IMR-90 (cell line): Measurements from ENCODE around the gene DLG4. TPM values are rescaled to one million over a fixed set of nuclear protein-coding genes. Genes with fewer than 3 reads are reported as not detected.

Experiments used
- ATAC-seq: fragments of 200-7000 bp; cut with Tn5 transposase; 2 replicates; pipeline ENCODE4 v1.9.1; 2020; ENCODE audit warnings: low read depth, mild to moderate bottlenecking, moderate library complexity
- BruUV-seq: library from RNA; stranded (reverse); fragments of 400-500 nt; replicated peaks from 2 replicates; lab custom pipeline; 2021; lab: Mats Ljungman, UMichigan
- CTCF ChIA-PET: fragments of 300-600 bp; formaldehyde crosslinking; extraction: SDS; loops from one replicate; lab custom pipeline; 2021; ENCODE audit warnings: antibody characterized with exemption; lab: Yijun Ruan, JAX
- POLR2A ChIA-PET: fragments of 300-600 bp; sonication (Branson Sonifier 250); formaldehyde crosslinking; loops from one replicate; lab custom pipeline; 2022; ENCODE audit warnings: antibody characterized with exemption; ENCODE audit not compliant: unreplicated experiment; lab: Charles Lee
- DNase-seq: peaks from one replicate; pipeline ENCODE4 v3.0.0; 2013
- H2AFZ ChIP-seq: replicated peaks from 2 replicates; pipeline ENCODE3; 2013; ENCODE audit warnings: low read length, mild to moderate bottlenecking; ENCODE audit not compliant: poor library complexity
- H2AK5ac ChIP-seq: 2 replicates; pipeline ENCODE4 v1.6.1; 2013; ENCODE audit warnings: low read depth, low read length, inconsistent platforms
- H2AK9ac ChIP-seq: replicated peaks from 2 replicates; pipeline ENCODE3; 2013; ENCODE audit warnings: mild to moderate bottlenecking, low read depth, low read length, moderate library complexity; ENCODE audit not compliant: poor library complexity
- H2BK120ac ChIP-seq: 2 replicates; pipeline ENCODE4 v1.6.1; 2013; ENCODE audit warnings: low read depth, low read length, inconsistent platforms
- H2BK15ac ChIP-seq: 3 replicates; pipeline ENCODE4 v1.6.1; 2013; ENCODE audit warnings: low read depth, low read length, inconsistent platforms
- H2BK20ac ChIP-seq: 2 replicates; pipeline ENCODE4 v1.6.1; 2013; ENCODE audit warnings: low read depth, mild to moderate bottlenecking, inconsistent platforms, low read length, moderate library complexity
- H2BK5ac ChIP-seq: 2 replicates; pipeline ENCODE4 v1.6.1; 2013; ENCODE audit warnings: mild to moderate bottlenecking, low read depth, low read length, inconsistent platforms; ENCODE audit not compliant: poor library complexity, severe bottlenecking
- H3K14ac ChIP-seq: replicated peaks from 2 replicates; pipeline ENCODE4 v1.6.1; 2013; ENCODE audit warnings: low read depth, low read length, inconsistent platforms
- H3K18ac ChIP-seq: 2 replicates; pipeline ENCODE4 v1.6.1; 2013; ENCODE audit warnings: low read depth, low read length, control low read depth
- H3K23ac ChIP-seq: 2 replicates; pipeline ENCODE4 v1.6.1; 2013; ENCODE audit warnings: low read depth, low read length, inconsistent platforms
- H3K27ac ChIP-seq: 2 replicates; pipeline ENCODE4 v1.5.1; 2013; ENCODE audit warnings: mild to moderate bottlenecking, control low read depth, low read length; ENCODE audit not compliant: insufficient read depth
- H3K27me3 ChIP-seq: 2 replicates; pipeline ENCODE4 v1.6.1; 2013; ENCODE audit warnings: low read length; ENCODE audit not compliant: control insufficient read depth, insufficient read depth
- H3K36me3 ChIP-seq: 2 replicates; pipeline ENCODE4 v1.6.1; 2013; ENCODE audit warnings: low read length, mixed read lengths; ENCODE audit not compliant: control insufficient read depth, insufficient read depth
- H3K4ac ChIP-seq: 2 replicates; pipeline ENCODE4 v1.6.1; 2013; ENCODE audit warnings: low read depth, low read length, inconsistent platforms
- H3K4me1 ChIP-seq: 2 replicates; pipeline ENCODE4 v1.6.1; 2013; ENCODE audit warnings: low read length, mixed read lengths; ENCODE audit not compliant: control insufficient read depth, insufficient read depth
- H3K4me2 ChIP-seq: 2 replicates; pipeline ENCODE4 v1.6.1; 2013; ENCODE audit warnings: low read depth, mild to moderate bottlenecking, control low read depth, low read length, moderate library complexity
- H3K4me3 ChIP-seq: 2 replicates; pipeline ENCODE4 v1.5.1; 2013; ENCODE audit warnings: low read depth, mild to moderate bottlenecking, control low read depth, low read length, moderate library complexity; ENCODE audit not compliant: insufficient read depth
- H3K56ac ChIP-seq: 2 replicates; pipeline ENCODE4 v1.6.1; 2013; ENCODE audit warnings: low read length, inconsistent platforms; ENCODE audit not compliant: insufficient read depth; ENCODE audit errors: extremely low read depth
- H3K79me1 ChIP-seq, 2 experiments: 2 replicates each; pipeline ENCODE4 v1.6.1; 2013; ENCODE audit warnings: low read length in 2 of 2, inconsistent platforms in 1 of 2, low read depth in 1 of 2
- H3K9ac ChIP-seq: 2 replicates; pipeline ENCODE4 v1.6.1; 2013; ENCODE audit warnings: low read depth, low read length, control low read depth
- H3K9me1 ChIP-seq: 2 replicates; pipeline ENCODE4 v1.6.1; 2013; ENCODE audit warnings: low read length, inconsistent platforms; ENCODE audit not compliant: insufficient read depth
- H3K9me3 ChIP-seq: 2 replicates; pipeline ENCODE4 v1.6.1; 2013; ENCODE audit warnings: low read length; ENCODE audit not compliant: control insufficient read depth, insufficient read depth
- H4K20me1 ChIP-seq: 2 replicates; pipeline ENCODE4 v1.6.1; 2013; ENCODE audit warnings: low read length, inconsistent platforms; ENCODE audit not compliant: insufficient read depth
- H4K5ac ChIP-seq: 2 replicates; pipeline ENCODE4 v1.6.1; 2013; ENCODE audit warnings: mild to moderate bottlenecking, low read depth, low read length, control low read depth
- H4K8ac ChIP-seq, 2 experiments: 2 replicates each; pipeline ENCODE4 v1.6.1; 2013; ENCODE audit warnings: low read depth in 2 of 2, low read length in 2 of 2, control low read depth in 1 of 2, inconsistent platforms in 1 of 2
- H4K91ac ChIP-seq: 2 replicates; pipeline ENCODE4 v1.6.1; 2013; ENCODE audit warnings: low read depth, low read length, inconsistent platforms; ENCODE audit not compliant: insufficient read depth
- MAZ ChIP-seq: IDR thresholded peaks from 2 replicates; pipeline ENCODE4 v1.6.1; 2012; ENCODE audit warnings: low read depth, mild to moderate bottlenecking, low read length, improper control_type of control experiment, moderate library complexity, borderline replicate concordance
- NFE2L2 ChIP-seq: fragments of 150-350 bp; IDR thresholded peaks from 2 replicates; pipeline ENCODE4 v1.6.1; 2016; ENCODE audit warnings: low read depth, mild to moderate bottlenecking, low read length
- WGBS, 2 experiments: methylation state at CpG; one replicate each; pipeline versions ENCODE4 v1.1.5 to v1.1.7; 2013; ENCODE audit warnings: missing lambda C conversion rate in 2 of 2; ENCODE audit not compliant: insufficient read length in 1 of 2; ENCODE audit errors: extremely low coverage in 2 of 2; 5-methylcytosine and 5-hydroxymethylcytosine counted together
- dilution Hi-C: fragments of 300-500 bp; cut with HindIII; formaldehyde crosslinking; loops from one replicate; pipeline ENCODE4 v1.14.3; 2018; ENCODE audit warnings: low sequenced_read_pairs; ENCODE audit not compliant: unreplicated experiment
- in situ Hi-C: fragments of 300-500 bp; cut with MboI; formaldehyde crosslinking; loops from 3 replicates; pipeline ENCODE4 v1.14.3; 2019; ENCODE audit warnings: low sequenced_read_pairs, inconsistent platforms, mixed read lengths
- intact Hi-C: fragments of 100-400 bp; cut with micrococcal nuclease; formaldehyde crosslinking; loops from 2 replicates; pipeline ENCODE4 v1.10.0; 2022
- polyA plus RNA-seq, 3 experiments: library from polyadenylated mRNA; depleted of rRNA; stranded (reverse); fragments of >200 nt; gene quantifications; 2 replicates each; pipeline ENCODE4 v1.2.3, GENCODE V29; 2012; ENCODE audit warnings: low replicate concordance in 1 of 3
- total RNA-seq: library from RNA; depleted of rRNA; stranded (reverse); fragments of >200 nt; gene quantifications from 2 replicates; pipeline ENCODE4 v1.2.3, GENCODE V29; 2012

The DLG4 gene
- total and polyA plus RNA-seq, 2 of the 4 experiments (the other 2 are of a cell fraction) = 8.2 to 30.5 TPM

DNA sequence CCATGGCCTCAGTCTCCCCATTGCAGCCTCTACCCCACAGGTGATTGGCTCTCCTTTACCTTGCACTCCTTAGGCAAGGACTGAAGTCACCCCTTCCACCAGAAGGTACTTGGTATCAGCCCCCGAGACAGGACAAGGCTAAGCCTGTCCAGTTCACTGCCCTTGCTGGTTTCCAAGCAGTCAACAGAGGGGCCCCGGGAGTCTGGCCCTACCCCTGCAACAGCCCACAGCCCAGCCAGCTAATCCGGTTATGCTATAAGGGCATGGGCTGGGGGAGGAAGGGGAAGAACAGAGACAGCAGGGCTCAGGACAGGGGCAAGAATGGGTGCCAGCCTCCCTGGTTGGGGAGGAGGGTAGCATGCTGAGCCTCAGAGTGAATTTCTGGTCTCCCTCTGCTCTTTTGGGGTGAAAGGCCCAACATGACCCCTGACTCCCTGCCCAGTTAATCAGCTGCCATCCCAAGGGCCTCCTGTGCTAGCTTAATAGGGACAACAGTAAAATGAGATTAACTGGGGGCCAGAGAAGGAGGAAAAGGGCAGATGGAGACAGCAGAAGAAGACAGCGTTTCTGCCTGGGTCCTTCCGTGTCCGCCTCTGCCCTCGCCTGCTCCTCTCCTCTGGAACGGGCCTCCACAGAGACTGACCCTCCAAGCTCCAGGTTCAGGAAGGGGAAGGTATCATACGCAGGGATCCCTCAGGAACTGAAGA is 10.7 kb downstream of the DLG4 start:
- Histone ChIP-seq H3K14ac (no peak overlapping the region), H3K56ac (no peak overlapping the region), H3K27ac (no peak overlapping the region), H3K23ac (no peak overlapping the region), H2AK9ac (no peak overlapping the region), H3K4me3 (no peak overlapping the region), H2AK5ac (no peak overlapping the region), H3K4ac (no peak overlapping the region), H3K9me3 (no peaks in the 10 kb centered on the region), H3K4me1 (peaks cover 10% of the 10 kb centered on the region), H2BK120ac (no peak overlapping the region), H2BK20ac (no peak overlapping the region), H4K5ac (no peak overlapping the region), H3K79me1 (peaks cover 10 to 83% of the 10 kb centered on the region in 2 experiments), H3K4me2 (no peak overlapping the region), H3K27me3 (no peaks in the 10 kb centered on the region), H2BK15ac (no peak overlapping the region), H4K91ac (no peak overlapping the region), H3K36me3 (peaks cover 2% of the 10 kb centered on the region), H3K18ac (no peak overlapping the region), H4K8ac (no peak overlapping the region), H3K9ac (no peak overlapping the region), H2BK5ac (no peak overlapping the region), H3K9me1 (peaks cover 17% of the 10 kb centered on the region), H4K20me1 (peaks cover 70% of the 10 kb centered on the region), H2AFZ (no peak overlapping the region)
- DNase-seq (no peak), ATAC-seq (no peak)
- dilution Hi-C loops (no loop called here), in situ Hi-C loops (no loop called here), intact Hi-C loops (no loop called here)
- BruUV-seq = no TSS peak
- 45% methylated on average over 2 of the region's 9 CpGs; no CpG with 5 or more reads in 1 of the 2 experiments for WGBS, 2 experiments
- TF ChIP-seq MAZ (no peak), NFE2L2 (no peak)
- POLR2A ChIA-PET = no interaction called here
- CTCF ChIA-PET = no interaction called here
